Measurements from ENCODE around the gene SPNS2. TPM values are rescaled to one million over a fixed set of nuclear protein-coding genes. Genes with fewer than 3 reads are reported as not detected.

SPNS2 gene
- total and polyA plus RNA-seq, 2 experiments from 2014 or later, result 1.0 to 1.6 TPM

DNA sequence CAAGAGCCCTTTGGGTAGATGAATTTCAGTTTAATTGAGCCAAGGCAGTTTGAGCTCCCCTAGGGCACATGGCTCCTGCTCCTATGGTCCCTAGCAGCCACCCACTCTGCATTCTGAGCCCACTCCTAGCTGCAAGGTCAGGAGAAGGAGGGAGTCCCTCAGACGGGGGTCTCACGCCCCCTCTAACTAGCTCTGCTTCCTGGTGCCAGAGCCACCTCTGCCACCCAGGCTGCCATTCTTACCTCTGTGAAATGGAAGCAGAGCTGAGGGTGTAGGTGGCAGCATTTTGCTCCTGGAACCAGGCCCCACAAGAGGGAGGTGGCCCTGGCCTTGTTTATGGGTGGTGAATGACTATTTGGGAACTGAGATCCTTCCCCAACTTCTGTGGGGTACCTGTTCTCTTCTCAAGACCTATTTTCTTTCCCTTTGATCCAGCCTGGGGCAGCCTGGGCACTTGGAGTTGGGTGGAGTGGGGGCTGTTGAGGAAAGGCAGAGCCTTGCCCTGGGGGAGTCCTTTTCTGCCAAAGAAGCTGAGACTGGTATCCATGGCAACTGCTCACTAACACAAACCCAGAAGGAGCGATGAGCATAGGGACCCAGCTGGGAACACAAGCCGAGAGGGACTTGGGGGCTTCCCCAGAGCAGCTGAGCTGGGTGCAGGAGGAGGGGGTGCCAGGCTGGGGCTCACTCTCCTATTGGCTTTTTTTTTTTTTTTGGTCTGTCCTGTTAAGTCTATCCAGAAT is 4.8 kb downstream of the SPNS2 start:
- Histone ChIP-seq H3K9me3 (ENCODE audit: low read depth) (no peaks in the 10 kb centered on the region), H3K27ac (no peak overlapping the region), H3K36me3 (no peaks in the 10 kb centered on the region), H3K4me3 (no peak overlapping the region), H3K27me3 (peaks cover 45% of the 10 kb centered on the region), H3K4me1 (ENCODE audit: low read depth) (no peaks in the 10 kb centered on the region)
- DNase-seq (ENCODE audit: low read depth in 1 of 2, low spot score in 1 of 2), result no peak
- no peak for TF ChIP-seq CTCF (IDR thresholded peaks at IDR 0.05; ENCODE audit: low read depth, low read length)

GRCh38 chr17:4504188-4504587 is 5.5 kb downstream of the SPNS2 start:
- no peak for TF ChIP-seq CTCF (IDR thresholded peaks at IDR 0.05; ENCODE audit: low read depth, low read length)
- no peaks in the 10 kb centered on the region for H3K9me3 ChIP-seq (ENCODE audit: low read depth)
- no peak for DNase-seq (ENCODE audit: low read depth in 1 of 2, low spot score in 1 of 2)
- H3K4me1 ChIP-seq (ENCODE audit: low read depth), result no peaks in the 10 kb centered on the region
- peaks cover 39% of the 10 kb centered on the region for H3K27me3 ChIP-seq
- no peak overlapping the region for H3K27ac ChIP-seq
- H3K36me3 ChIP-seq, result no peaks in the 10 kb centered on the region
- H3K4me3 ChIP-seq, result no peak overlapping the region

DNA sequence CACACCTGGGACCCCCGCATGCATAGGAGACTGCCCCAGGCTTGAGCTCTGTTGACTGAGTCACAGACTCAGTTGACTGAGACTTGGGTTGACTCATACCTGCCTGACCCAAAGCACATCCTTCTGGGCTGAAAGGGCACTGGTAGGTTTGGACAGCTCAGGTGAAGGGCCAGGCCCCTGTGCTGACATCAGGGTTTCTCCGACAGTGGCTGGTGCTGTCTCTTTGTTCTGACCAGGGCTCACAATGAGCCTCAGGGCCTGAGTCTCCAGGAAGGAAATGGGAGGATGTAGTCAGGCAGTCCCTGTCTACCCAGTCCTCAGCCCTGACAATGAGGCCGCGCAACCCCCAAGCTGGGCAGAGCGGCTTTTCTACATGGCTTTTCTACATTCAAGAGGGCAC is 6.5 kb downstream of the SPNS2 start:
- DNase-seq (ENCODE audit: low read depth in 1 of 2, low spot score in 1 of 2), result no peak
- H3K27ac ChIP-seq, result no peak overlapping the region
- H3K36me3 ChIP-seq, result no peaks in the 10 kb centered on the region
- H3K9me3 ChIP-seq (ENCODE audit: low read depth), result no peaks in the 10 kb centered on the region
- no peak for TF ChIP-seq CTCF (IDR thresholded peaks at IDR 0.05; ENCODE audit: low read depth, low read length)
- no peak overlapping the region for H3K4me3 ChIP-seq
- peaks cover 29% of the 10 kb centered on the region for H3K27me3 ChIP-seq
- H3K4me1 ChIP-seq (ENCODE audit: low read depth), result no peaks in the 10 kb centered on the region

- no peak for DNase-seq (ENCODE audit: low read depth in 1 of 2, low spot score in 1 of 2)
- no peak overlapping the region for H3K27ac ChIP-seq
- no peak overlapping the region for H3K4me3 ChIP-seq
- no peaks in the 10 kb centered on the region for H3K9me3 ChIP-seq (ENCODE audit: low read depth)
- no peaks in the 10 kb centered on the region for H3K36me3 ChIP-seq
- TF ChIP-seq CTCF (IDR thresholded peaks at IDR 0.05; ENCODE audit: low read depth, low read length), result no peak
- no peaks in the 10 kb centered on the region for H3K4me1 ChIP-seq (ENCODE audit: low read depth)
- peaks cover 18% of the 10 kb centered on the region for H3K27me3 ChIP-seq
Observed at GRCh38 chr17:4506175-4506813, 7.6 kb downstream of the SPNS2 start.

DNA sequence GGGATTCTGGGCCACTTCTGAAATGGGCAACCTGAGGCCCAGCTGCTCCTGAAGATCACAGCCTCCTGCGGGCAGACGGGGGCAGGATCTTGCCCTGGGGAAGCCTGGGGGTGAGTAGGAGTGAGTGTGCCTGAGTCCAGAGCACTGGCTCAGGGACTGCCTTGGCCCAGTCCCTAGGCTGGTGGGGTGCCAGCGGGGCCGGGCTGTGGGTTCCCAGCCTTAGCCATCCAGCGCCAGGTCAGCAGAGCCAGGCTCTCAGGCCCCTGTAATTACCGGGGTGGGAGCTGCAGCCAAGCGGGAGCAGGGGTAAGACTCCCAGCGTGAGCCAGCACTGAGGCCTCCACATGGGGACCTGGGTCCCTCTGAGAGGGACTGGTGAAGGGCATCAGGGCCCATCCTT is 8.2 kb downstream of the SPNS2 start:
- no peak for TF ChIP-seq CTCF (IDR thresholded peaks at IDR 0.05; ENCODE audit: low read depth, low read length)
- no peak overlapping the region for H3K4me3 ChIP-seq
- no peak overlapping the region for H3K27ac ChIP-seq
- H3K4me1 ChIP-seq (ENCODE audit: low read depth), result no peaks in the 10 kb centered on the region
- H3K36me3 ChIP-seq, result no peaks in the 10 kb centered on the region
- peaks cover 12% of the 10 kb centered on the region for H3K27me3 ChIP-seq
- H3K9me3 ChIP-seq (ENCODE audit: low read depth), result no peaks in the 10 kb centered on the region
- DNase-seq (ENCODE audit: low read depth in 1 of 2, low spot score in 1 of 2), result no peak
